K562 (cell line): ENCODE results near the gene DRD3. TPM values are rescaled to one million over a fixed set of nuclear protein-coding genes. Genes with fewer than 3 reads are reported as not detected.

Source experiments
- CXXC5 ChIP-seq: fragments of 250-450 bp; sonication (Bioruptor Pico); IDR thresholded peaks from 2 replicates; pipeline ENCODE4 v1.8.0; 2022; ENCODE audit warnings: inconsistent platforms, mild to moderate bottlenecking, moderate library complexity
- KAT7 ChIP-seq: sonication (generic); formaldehyde crosslinking; IDR thresholded peaks from 2 replicates; pipeline ENCODE4 v1.8.0; 2022; ENCODE audit warnings: missing genetic modification reagents, mild to moderate bottlenecking, borderline replicate concordance
- NRF1 ChIP-seq, 2 experiments: fragments of 450-650 bp; IDR thresholded peaks in 1 of 2; conservative IDR thresholded peaks in 1 of 2; 2 replicates each; pipeline ENCODE4 v1.6.1; 2014; ENCODE audit warnings: mild to moderate bottlenecking in 2 of 2
- RFX5 ChIP-seq: IDR thresholded peaks from 2 replicates; pipeline ENCODE4 v1.6.1; 2011; ENCODE audit warnings: low read depth, mild to moderate bottlenecking, improper control_type of control experiment, low read length
- TAF9B ChIP-seq: fragments of 450-650 bp; IDR thresholded peaks from 2 replicates; pipeline ENCODE4 v1.6.1; 2018; ENCODE audit warnings: mild to moderate bottlenecking; ENCODE audit not compliant: partially characterized antibody
- polyA plus RNA-seq, 8 experiments: library from polyadenylated mRNA; depleted of rRNA in 4 of 8; stranded (reverse) in 5 of 8; unstranded in 3 of 8; fragments of >200 nt; fragmentation: Nextera tagmentation in 2 of 8; fragmentation: Illumina TruSeq in 1 of 8; extraction: Ambion mirVana in 2 of 8; extraction: Trizol in 1 of 8; gene quantifications; 2 replicates each; pipeline versions ENCODE4 v1.2.1 to v1.2.3, GENCODE V29; 2011 to 2014; ENCODE audit warnings: inconsistent platforms in 1 of 8, missing spikeins in 1 of 8
- total RNA-seq, 7 experiments: library from RNA; depleted of rRNA in 6 of 7; stranded (reverse); fragments of >200 nt in 6 of 7; fragmentation: Illumina TruSeq in 2 of 7; extraction: Trizol in 2 of 7; gene quantifications; 2 replicates each; pipeline versions ENCODE4 v1.2.1 to v1.2.3, GENCODE V29; 2011 to 2021; ENCODE audit warnings: low replicate concordance in 1 of 7
- TF ChIP-seq, protein P1 (sequence below): sonication (generic); formaldehyde crosslinking; IDR thresholded peaks from 2 replicates; pipeline ENCODE4 v1.8.0; 2022; ENCODE audit warnings: missing genetic modification reagents, mild to moderate bottlenecking, borderline replicate concordance
- TF ChIP-seq, protein P2 (sequence below), 3 experiments: IDR thresholded peaks in 2 of 3; conservative IDR thresholded peaks in 1 of 3; 2 replicates each; pipeline ENCODE4 v1.5.1; 2011 to 2012; ENCODE audit warnings: low read length in 3 of 3, mild to moderate bottlenecking in 3 of 3, control low read depth in 2 of 3, improper control_type of control experiment in 1 of 3, inconsistent platforms in 1 of 3, low read depth in 1 of 3, mixed read lengths in 1 of 3, moderate library complexity in 1 of 3; ENCODE audit not compliant: insufficient read depth in 2 of 3
- TF ChIP-seq, protein P3 (sequence below), 2 experiments: fragments of 450-650 bp in 1 of 2; sonication (generic) in 1 of 2; formaldehyde crosslinking; conservative IDR thresholded peaks; 2 replicates each; pipeline versions ENCODE4 v1.4.0 to v1.8.1; 2020 to 2022; ENCODE audit warnings: mild to moderate bottlenecking in 1 of 2, missing genetic modification reagents in 1 of 2
- TF ChIP-seq, protein P4 (sequence below): sonication (generic); formaldehyde crosslinking; IDR thresholded peaks from 2 replicates; pipeline ENCODE4 v1.8.0; 2022; ENCODE audit warnings: missing genetic modification reagents, mild to moderate bottlenecking, moderate library complexity, borderline replicate concordance

The DRD3 gene
- total and polyA plus RNA-seq, 9 of the 15 experiments (the other 6 are each of a cell fraction or from before 2014, with no cell fraction given) = not detected

DNA sequence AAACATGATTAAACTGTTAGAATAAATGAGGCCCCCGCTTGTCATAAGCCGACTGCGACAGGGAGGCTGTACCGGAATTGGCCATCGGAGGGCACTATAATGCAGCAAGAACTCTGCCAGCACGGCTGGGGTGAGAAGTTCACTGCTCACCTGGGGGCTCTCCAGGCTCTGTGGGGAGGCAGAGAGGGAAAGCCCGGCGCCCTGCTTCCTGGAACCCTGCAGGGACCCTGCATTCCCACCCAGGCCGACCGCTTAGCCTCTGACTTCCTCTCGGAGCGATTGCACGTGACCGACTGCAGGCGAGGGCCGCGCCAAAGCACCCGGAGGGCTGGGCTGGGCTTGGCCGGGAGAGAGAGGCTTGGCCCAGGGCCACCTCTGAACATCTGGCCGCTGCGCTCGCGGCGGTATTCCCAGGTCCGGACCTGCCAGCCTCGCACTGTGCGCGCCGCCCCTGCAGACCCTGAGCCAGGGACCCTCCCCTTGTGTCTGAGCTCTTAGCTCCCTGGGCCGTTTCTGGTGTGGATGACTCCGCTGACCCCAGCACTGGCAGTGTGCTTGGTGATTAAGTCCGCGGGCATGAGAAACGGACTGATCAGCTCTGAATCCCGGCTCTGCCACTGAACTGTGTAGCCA is 26.2 kb downstream of the DRD3 start (continued):
- TF ChIP-seq, protein P1, sequence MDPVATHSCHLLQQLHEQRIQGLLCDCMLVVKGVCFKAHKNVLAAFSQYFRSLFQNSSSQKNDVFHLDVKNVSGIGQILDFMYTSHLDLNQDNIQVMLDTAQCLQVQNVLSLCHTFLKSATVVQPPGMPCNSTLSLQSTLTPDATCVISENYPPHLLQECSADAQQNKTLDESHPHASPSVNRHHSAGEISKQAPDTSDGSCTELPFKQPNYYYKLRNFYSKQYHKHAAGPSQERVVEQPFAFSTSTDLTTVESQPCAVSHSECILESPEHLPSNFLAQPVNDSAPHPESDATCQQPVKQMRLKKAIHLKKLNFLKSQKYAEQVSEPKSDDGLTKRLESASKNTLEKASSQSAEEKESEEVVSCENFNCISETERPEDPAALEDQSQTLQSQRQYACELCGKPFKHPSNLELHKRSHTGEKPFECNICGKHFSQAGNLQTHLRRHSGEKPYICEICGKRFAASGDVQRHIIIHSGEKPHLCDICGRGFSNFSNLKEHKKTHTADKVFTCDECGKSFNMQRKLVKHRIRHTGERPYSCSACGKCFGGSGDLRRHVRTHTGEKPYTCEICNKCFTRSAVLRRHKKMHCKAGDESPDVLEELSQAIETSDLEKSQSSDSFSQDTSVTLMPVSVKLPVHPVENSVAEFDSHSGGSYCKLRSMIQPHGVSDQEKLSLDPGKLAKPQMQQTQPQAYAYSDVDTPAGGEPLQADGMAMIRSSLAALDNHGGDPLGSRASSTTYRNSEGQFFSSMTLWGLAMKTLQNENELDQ (CRISPR knock-in tag) = no peak
- TF ChIP-seq, protein P2, sequence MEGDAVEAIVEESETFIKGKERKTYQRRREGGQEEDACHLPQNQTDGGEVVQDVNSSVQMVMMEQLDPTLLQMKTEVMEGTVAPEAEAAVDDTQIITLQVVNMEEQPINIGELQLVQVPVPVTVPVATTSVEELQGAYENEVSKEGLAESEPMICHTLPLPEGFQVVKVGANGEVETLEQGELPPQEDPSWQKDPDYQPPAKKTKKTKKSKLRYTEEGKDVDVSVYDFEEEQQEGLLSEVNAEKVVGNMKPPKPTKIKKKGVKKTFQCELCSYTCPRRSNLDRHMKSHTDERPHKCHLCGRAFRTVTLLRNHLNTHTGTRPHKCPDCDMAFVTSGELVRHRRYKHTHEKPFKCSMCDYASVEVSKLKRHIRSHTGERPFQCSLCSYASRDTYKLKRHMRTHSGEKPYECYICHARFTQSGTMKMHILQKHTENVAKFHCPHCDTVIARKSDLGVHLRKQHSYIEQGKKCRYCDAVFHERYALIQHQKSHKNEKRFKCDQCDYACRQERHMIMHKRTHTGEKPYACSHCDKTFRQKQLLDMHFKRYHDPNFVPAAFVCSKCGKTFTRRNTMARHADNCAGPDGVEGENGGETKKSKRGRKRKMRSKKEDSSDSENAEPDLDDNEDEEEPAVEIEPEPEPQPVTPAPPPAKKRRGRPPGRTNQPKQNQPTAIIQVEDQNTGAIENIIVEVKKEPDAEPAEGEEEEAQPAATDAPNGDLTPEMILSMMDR (IDR thresholded peaks at IDR 0.05 in 2 of 3, conservative IDR thresholded peaks at IDR 0.05 in 1 of 3; ENCODE audit: insufficient read depth in 2 of 3, low read depth in 1 of 3, low read length in 3 of 3) = peak; percentile 67 to 81 (median 76)
- TF ChIP-seq, protein P3, sequence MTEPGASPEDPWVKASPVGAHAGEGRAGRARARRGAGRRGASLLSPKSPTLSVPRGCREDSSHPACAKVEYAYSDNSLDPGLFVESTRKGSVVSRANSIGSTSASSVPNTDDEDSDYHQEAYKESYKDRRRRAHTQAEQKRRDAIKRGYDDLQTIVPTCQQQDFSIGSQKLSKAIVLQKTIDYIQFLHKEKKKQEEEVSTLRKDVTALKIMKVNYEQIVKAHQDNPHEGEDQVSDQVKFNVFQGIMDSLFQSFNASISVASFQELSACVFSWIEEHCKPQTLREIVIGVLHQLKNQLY (CRISPR knock-in tag; conservative IDR thresholded peaks at IDR 0.05) = no peak
- TF ChIP-seq NRF1 (conservative IDR thresholded peaks at IDR 0.05 in 1 of 2, IDR thresholded peaks at IDR 0.05 in 1 of 2) (0 out of 4 replicates have a peak, but pooled peaks of 1 of the 2 experiments have one; percentile 18), CXXC5 (CRISPR knock-in tag) (0 out of 2 replicates have a peak, but pooled peaks have one; percentile 21), KAT7 (CRISPR knock-in tag) (no peak), TAF9B (no peak), RFX5 (no peak)
- TF ChIP-seq, protein P4, sequence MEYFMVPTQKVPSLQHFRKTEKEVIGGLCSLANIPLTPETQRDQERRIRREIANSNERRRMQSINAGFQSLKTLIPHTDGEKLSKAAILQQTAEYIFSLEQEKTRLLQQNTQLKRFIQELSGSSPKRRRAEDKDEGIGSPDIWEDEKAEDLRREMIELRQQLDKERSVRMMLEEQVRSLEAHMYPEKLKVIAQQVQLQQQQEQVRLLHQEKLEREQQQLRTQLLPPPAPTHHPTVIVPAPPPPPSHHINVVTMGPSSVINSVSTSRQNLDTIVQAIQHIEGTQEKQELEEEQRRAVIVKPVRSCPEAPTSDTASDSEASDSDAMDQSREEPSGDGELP (CRISPR knock-in tag) = 0 out of 2 replicates have a peak, but pooled peaks have one; percentile 35
- TF ChIP-seq, all 486 proteins: peak for 23
